PFSK-1 (cell line): ENCODE data around the gene RTN1.

Experiments
- POLR2AphosphoS5 ChIP-seq: IDR thresholded peaks from 2 replicates; pipeline ENCODE4 v1.6.1; 2012; ENCODE audit warnings: low read depth, mild to moderate bottlenecking, control low read depth, low read length, moderate library complexity
- SIN3A ChIP-seq: IDR thresholded peaks from 2 replicates; pipeline ENCODE4 v1.6.1; 2012; ENCODE audit warnings: mild to moderate bottlenecking, low read length, moderate library complexity, borderline replicate concordance; ENCODE audit not compliant: insufficient read depth
- TF ChIP-seq, protein P1 (sequence below), 2 experiments: IDR thresholded peaks; 2 replicates each; pipeline versions ENCODE4 v1.6.1 to v1.8.0; 2011 to 2012; ENCODE audit warnings: low read depth in 2 of 2, low read length in 2 of 2, control low read depth in 1 of 2, inconsistent platforms in 1 of 2, mild to moderate bottlenecking in 1 of 2, moderate library complexity in 1 of 2; ENCODE audit not compliant: insufficient read depth in 1 of 2

DNA sequence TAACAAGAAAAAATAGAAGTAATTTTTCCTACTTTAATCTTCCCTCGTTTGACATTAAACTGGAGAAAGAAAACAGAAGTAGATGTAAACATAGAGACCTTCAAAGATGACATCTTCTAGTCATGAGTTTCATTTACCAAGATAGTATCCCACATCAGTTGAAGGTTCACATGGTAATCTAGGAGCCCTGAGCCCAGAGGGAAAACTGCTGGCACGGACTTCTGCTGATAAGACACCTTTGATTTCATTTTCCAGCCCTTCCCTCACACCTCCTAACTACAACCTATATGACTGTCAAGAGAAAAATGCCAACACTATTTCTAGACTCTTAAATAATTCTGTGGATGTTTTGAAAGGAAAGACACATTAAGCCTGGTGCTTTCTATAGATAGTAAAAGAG lies 247.9 kb downstream of the RTN1 start:
- no peak for TF ChIP-seq SIN3A
- TF ChIP-seq, protein P1, sequence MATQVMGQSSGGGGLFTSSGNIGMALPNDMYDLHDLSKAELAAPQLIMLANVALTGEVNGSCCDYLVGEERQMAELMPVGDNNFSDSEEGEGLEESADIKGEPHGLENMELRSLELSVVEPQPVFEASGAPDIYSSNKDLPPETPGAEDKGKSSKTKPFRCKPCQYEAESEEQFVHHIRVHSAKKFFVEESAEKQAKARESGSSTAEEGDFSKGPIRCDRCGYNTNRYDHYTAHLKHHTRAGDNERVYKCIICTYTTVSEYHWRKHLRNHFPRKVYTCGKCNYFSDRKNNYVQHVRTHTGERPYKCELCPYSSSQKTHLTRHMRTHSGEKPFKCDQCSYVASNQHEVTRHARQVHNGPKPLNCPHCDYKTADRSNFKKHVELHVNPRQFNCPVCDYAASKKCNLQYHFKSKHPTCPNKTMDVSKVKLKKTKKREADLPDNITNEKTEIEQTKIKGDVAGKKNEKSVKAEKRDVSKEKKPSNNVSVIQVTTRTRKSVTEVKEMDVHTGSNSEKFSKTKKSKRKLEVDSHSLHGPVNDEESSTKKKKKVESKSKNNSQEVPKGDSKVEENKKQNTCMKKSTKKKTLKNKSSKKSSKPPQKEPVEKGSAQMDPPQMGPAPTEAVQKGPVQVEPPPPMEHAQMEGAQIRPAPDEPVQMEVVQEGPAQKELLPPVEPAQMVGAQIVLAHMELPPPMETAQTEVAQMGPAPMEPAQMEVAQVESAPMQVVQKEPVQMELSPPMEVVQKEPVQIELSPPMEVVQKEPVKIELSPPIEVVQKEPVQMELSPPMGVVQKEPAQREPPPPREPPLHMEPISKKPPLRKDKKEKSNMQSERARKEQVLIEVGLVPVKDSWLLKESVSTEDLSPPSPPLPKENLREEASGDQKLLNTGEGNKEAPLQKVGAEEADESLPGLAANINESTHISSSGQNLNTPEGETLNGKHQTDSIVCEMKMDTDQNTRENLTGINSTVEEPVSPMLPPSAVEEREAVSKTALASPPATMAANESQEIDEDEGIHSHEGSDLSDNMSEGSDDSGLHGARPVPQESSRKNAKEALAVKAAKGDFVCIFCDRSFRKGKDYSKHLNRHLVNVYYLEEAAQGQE (IDR thresholded peaks at IDR 0.05; ENCODE audit: insufficient read depth in 1 of 2, low read depth in 2 of 2, low read length in 2 of 2): no peak
- TF ChIP-seq POLR2AphosphoS5: no peak
